ENCODE results near the gene OR51E1.

OR51E1 gene, protein sequence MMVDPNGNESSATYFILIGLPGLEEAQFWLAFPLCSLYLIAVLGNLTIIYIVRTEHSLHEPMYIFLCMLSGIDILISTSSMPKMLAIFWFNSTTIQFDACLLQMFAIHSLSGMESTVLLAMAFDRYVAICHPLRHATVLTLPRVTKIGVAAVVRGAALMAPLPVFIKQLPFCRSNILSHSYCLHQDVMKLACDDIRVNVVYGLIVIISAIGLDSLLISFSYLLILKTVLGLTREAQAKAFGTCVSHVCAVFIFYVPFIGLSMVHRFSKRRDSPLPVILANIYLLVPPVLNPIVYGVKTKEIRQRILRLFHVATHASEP

DNA sequence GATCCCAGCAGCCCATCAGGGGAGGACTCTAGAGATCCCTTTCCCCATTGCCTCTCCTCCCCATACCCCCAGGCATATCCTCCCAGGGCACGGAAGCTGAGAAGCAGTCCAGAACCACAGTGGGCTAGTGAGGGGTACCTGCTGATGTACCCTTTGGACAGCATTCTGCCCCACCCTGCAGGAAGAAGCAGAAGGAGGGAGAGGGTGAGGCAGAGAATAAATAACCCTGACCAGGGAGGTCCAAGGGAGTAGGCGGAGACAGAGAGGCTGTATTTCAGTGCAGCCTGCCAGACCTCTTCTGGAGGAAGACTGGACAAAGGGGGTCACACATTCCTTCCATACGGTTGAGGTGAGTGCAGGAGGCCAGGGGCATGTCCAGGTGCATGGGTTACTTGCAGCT, at the start of gene OR51E1:
OR51E1 (plus strand) TSS at position 301 of the 400 bp plus-strand sequence. CDS start 8,545 bp downstream, outside the sequence.
- DNase-seq: no peak

- DNase-seq: no peak
These were observed 38.7 kb upstream of the OR51E1 start for GRCh38 chr11:4605057-4605456.

DNA sequence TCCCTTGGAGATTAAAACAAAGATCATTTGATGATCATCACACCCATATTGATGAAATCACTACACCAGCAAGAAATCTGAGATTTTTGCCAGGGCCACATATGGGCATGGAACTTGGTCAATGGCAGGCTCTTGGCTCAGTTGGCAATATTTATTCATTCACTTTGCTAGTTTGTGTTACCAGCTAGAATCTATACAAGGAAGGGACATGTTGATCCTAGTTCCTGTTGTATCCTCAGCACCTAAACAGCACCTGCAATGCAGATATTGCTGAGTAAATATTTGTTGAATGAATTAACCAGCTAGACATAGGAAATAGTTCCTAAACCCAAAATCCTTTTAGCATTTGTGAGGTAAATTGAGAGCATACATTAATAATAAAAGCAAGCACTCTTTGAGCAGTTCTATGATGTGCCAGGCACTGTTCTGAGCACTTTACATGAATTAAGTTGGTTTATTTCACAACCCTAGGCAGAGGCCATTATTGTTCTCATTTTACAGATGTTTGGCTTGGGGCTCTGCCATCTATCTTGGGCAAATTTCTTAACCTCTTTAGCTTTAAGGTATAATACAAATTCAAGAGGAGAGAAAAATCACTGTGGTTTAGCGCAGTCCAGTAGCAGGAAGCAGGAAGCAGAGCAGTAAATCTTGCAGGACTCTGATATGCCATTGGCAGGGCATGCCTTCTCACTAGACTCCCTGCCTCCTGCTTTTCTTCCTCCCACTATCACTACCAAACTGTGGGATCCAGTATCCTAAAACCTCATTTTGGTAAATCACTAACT, 37.4 kb upstream of the OR51E1 start:
- DNase-seq: no peak

GRCh38 chr11:4607096-4607495, 36.7 kb upstream of the OR51E1 start:
- DNase-seq: no peak

- DNase-seq: peak; percentile 93
These were observed 35.8 kb upstream of the OR51E1 start, which contains the start of gene TRIM68 for GRCh38 chr11:4607781-4608666. Gene TRIM68 (minus strand): TSS chr11:4608231. CDS start chr11:4605504, 2,727 bp downstream.

DNA sequence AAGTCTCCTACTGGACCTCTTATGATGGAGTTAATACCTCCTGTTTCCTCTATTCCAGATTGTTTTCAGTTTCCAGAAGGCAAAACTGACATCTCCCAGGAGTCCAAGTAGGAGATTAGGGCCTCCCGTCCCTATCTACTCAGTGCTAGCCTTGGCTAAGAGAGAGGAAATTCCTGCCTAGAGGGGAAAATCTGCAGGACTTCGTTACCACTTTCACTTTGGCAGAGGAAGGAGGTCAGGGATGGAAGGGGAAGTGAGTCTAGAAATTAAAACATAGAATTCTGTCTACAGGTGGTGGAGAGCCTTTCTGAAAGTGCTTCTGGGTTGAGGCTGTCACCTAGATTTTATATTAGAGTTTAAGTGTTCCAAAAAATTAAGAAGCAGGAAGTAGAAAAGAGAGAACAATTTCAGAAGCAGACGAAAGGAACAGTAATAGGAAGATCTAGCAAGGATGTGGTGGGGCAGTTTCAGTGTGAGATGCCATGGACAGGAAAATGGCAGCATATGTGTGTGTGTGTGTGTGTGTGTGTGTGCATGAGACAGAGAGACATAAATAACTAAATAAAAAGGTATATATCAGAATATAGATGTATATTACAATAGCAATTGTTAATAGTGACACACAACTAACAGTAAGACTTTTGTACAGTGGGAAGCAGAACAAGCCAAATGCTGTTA, 33.4 kb upstream of the OR51E1 start:
- DNase-seq: no peak

DNA sequence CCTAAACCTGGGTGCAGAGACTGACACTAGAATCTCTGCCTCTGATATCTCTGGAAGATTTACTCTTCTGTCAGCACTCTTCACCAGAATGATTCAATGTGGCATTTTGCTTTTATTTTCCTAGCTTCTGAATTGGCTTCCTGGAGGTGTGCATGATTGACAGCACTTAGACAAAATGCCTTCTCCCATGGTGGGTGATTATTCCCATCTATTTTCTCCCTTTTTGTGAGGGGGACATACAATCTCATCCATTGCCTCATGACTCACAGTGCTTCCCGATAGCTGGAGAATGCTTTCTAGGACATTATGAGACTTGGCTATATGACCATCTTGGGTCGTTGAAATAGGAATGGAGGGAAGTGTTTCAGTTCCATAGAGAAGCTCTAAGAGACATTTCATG, 31.8 kb upstream of the OR51E1 start:
- DNase-seq: no peak

DNA sequence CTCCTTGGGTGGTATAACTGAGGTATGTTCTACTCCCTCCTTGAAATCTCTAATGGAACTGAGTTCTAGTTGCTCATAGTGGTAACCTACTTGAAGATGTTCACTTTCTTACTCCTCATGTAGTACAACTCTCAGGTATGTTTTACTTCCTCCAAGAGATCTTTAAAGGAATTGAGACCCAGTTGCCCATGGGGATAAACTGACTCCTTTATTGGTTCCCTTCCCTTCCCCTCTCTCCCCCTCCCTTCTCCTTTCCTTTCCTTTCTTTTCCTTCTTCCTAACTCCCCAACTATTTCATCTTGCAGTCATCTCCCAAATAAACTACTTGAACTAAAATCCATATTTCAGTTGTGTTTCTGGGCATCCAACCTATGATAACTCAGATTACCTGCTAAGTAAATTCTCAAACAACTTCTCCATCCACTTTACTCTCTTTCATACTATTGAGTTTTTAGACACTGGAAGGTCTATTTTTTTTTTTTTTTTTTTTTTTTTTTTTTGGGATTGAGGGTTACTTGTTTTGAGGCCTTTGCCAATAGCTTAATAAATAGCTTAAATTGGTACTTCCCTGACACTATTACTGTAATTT, 27.8 kb upstream of the OR51E1 start:
- DNase-seq: no peak

GRCh38 chr11:4619514-4619913, 24.3 kb upstream of the OR51E1 start:
- DNase-seq: no peak

- no peak for DNase-seq
These were observed 17.3 kb upstream of the OR51E1 start for GRCh38 chr11:4626207-4627099.

DNA sequence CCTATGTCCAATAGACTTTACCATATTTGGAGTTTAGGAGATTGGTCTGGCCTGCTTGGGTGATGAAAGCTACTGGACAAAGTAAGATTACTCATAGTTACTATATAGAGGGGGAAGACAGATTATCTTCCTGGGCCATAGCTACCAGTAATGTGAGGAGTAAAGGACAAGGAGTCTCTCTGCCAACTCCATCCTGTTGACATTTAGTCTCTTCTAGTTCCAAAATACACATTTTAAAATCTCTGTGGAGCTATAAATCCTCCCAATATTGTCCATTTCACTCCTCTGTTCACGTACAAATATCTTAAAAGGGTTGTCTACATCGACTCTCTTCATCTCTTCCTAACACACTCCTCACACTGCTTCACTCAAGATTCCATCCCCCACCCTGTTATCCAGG, 7.6 kb upstream of the OR51E1 start:
- no peak for DNase-seq

DNA sequence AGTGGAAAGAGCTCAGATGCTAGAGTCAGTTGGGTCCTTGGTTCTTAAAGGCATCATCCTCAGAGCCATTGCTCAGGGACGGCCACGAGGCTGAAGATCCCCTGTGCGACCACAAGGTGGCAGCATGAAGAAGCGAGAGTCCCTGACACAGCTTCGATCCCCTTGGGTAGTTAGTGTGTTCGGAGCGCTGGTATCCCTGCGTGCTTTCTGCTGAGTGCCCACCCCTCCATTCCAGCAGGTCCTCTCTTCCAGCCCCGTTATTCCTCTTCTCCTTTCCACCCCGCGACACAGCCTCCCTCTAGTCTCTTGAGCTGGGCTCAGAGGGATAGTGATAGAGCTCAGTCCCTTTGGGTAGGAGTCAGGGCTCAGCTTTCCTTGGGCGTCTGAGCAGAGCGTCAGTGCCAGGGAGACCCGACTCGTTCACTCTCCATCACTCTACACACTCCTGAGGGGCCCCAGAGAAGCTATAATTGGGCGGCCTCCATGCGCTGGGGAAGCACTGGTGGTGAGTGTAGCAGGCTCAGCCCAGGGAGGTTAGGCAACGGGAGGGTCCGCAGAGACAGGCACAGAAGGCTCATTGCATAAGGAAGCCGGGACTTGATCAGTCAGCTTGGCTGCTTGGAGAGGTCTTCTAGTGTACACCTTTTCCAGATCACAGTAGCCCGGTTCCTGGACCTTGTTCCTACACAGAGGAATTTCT, 6.7 kb upstream of the OR51E1 start, which contains the start of gene OR51D1:
OR51D1 (plus strand) TSS at position 516 of the 700 bp plus-strand sequence. CDS start 2,314 bp downstream, outside the sequence.
- peak; percentile 49 for DNase-seq

GRCh38 chr11:4637662-4638047, 6.1 kb upstream of the OR51E1 start:
- DNase-seq: no peak

GRCh38 chr11:4639931-4640330, 3.9 kb upstream of the OR51E1 start:
- no peak for DNase-seq

- no peak for DNase-seq
These were observed 2.3 kb upstream of the OR51E1 start for GRCh38 chr11:4641501-4641900.

DNA sequence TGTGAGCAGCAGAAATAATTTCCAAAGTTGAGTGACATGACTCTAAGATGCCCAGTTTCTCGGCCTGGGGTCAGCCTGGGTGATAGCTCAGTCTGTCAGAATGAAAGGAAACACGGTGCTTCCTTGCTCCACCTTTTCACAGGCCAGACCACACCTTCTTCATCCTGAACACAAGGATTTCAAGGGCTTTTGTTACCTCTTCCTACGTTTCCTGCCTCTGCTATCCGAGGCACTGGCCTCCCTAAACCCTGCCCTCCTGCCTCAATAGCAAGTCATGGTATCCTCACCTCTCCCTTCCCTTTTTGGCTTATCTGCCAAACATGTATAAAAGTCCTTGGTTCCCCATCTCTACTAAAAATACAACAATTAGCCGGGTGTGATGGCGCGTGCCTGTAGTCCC, 1.7 kb upstream of the OR51E1 start:
- DNase-seq: no peak

DNA sequence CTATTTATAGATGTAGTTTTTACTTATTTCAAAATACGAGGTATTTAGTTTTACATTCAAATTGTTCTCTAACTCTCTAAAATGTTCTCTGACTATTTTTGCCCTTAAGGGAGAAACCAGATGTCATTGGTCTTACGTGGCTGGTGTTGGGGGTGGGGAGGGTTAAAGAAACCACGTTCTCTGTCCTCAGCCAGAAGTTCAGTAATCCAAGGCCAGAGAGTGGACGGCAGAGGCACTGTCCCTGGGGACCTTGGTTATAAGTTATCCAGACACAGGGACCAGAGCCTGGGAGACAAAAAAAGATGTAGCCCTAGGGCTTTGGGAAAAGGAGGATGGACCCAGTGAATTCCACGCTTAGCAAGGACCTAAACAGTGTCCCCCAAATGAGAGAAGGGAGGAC, 706 bp upstream of the OR51E1 start:
- DNase-seq: no peak

GRCh38 chr11:4644233-4644632, 451 bp downstream of the OR51E1 start:
- DNase-seq: no peak

DNA sequence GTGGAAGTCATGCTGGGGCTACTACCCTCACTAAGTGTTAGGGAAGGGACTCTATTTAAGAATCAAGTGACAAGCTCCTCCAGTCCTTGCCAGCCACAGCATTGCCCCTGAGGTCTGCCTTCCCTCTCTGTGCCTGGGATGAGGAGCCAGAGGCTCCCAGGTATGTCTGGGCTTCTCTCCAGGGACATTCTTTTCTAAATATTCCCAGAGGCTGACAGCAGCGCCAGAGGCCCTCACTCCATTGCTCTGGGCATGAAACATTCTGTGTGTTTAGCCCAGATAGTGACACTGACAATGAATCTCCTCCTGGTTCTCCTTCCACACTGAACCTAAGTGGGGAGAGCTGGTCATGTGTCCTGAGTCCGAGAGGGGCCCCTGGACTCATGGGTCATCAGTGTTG, 2.2 kb downstream of the OR51E1 start:
- DNase-seq: no peak

GRCh38 chr11:4647766-4648165, 4.0 kb downstream of the OR51E1 start:
- DNase-seq: no peak

Data from CD4-positive, alpha-beta T cell treated with Interferon gamma for 1 hour (primary cell).